Measurements from ENCODE around the gene OBSCN. TPM values are rescaled to one million over a fixed set of nuclear protein-coding genes. Genes with fewer than 3 reads are reported as not detected.
A peak's percentile ranks its signal among the peaks of the same experiment; 100 is the strongest.

OBSCN gene
- total RNA-seq, 1 donor from 2014 or later, result 15.2 TPM

DNA sequence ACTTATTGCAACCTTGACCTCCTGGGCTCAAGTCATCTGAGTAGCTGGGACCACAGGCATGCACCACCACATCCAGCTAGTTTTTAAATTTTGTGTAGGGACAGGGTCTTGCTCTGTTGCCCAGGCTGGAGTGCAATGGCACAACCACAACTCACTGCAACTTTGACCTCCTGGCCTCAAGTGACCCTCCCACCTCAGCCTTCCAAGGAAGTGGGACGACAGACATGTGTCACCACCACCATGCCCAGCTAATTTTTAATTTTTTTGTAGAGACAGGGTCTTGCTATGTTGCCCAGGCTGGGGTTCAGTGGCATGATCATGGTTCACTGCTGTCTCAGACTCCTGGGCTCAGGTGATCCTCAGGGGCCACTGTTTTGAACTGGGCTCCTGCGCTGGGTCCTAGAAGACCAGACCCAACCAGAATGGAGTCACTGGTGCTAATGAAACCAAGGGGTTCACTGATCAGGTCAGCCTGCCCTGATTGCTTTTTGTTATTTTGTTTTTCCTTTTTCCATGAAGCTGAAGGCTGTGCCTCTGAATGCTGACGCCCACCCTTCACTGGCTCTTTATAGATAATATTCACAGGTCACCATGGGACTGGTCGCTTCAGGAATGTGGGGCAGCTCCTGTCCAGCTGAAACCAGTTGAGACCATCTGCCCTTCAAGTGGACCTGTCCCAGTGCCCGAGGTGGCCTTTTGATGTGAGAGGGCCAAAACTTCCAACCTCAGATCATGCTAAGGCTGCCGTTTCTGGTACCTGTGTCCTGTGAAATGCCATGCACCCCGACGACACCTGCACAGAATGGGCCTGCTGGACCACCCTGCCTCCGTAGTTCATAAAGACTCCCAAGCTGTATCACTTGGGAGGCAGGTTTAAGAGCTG, 203.9 kb downstream of the OBSCN start:
- no peaks in the 10 kb centered on the region for H3K27me3 Mint-ChIP-seq (ENCODE audit: unreplicated experiment)
- TF ChIP-seq, protein P1, sequence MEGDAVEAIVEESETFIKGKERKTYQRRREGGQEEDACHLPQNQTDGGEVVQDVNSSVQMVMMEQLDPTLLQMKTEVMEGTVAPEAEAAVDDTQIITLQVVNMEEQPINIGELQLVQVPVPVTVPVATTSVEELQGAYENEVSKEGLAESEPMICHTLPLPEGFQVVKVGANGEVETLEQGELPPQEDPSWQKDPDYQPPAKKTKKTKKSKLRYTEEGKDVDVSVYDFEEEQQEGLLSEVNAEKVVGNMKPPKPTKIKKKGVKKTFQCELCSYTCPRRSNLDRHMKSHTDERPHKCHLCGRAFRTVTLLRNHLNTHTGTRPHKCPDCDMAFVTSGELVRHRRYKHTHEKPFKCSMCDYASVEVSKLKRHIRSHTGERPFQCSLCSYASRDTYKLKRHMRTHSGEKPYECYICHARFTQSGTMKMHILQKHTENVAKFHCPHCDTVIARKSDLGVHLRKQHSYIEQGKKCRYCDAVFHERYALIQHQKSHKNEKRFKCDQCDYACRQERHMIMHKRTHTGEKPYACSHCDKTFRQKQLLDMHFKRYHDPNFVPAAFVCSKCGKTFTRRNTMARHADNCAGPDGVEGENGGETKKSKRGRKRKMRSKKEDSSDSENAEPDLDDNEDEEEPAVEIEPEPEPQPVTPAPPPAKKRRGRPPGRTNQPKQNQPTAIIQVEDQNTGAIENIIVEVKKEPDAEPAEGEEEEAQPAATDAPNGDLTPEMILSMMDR (IDR thresholded peaks at IDR 0.05), result no peak
- no peak overlapping the region for H3K4me3 Mint-ChIP-seq (ENCODE audit: unreplicated experiment)
- no peak for DNase-seq (ENCODE audit: extremely low spot score, unreplicated experiment)
- H3K9me3 Mint-ChIP-seq (ENCODE audit: unreplicated experiment), result no peaks in the 10 kb centered on the region
- peaks cover 24% of the 10 kb centered on the region for H3K4me1 Mint-ChIP-seq (ENCODE audit: unreplicated experiment)
- no peak overlapping the region for H3K27ac Mint-ChIP-seq (ENCODE audit: unreplicated experiment)
- H3K36me3 Mint-ChIP-seq (ENCODE audit: unreplicated experiment), result peaks cover 2% of the 10 kb centered on the region

DNA sequence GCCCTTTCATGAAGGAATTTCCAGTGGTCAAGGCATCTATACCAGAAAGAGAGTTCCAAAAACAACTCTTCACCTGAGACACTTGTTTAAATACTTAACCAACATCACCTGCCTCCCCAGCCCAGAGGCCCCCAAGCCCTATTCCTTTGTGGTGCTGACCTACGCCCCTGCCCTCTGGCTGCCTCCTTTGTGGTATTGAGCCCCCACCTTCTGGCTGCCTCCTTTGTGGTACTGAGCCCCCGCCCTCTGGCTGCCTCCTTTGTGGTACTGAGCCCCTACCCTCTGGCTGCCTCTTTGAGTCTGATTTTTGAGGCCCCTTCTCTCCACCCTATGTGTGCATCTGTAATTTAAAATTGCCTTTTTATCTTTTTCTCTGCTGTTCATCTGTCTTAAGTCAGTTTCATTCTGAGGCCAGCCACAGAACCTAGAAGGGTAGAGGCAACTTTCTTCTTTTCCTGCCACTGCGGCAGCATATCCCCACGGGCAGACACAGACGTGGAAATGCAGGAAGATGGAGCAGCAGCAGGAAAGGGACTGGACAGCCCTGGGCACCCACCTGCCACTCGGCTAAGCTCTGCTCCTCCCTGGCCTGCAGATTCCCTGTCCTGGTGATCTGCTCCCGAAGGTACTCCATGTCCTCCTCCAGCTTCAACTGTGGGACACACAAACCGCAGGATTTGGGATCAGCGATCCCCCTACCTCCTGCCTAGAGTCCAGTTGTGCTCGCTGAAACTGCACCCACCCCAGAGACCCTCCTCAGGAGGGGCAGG, 205.6 kb downstream of the OBSCN start:
- H3K36me3 Mint-ChIP-seq (ENCODE audit: unreplicated experiment), result peaks cover 2% of the 10 kb centered on the region

GRCh38 chr1:228414511-228415211, 206.8 kb downstream of the OBSCN start:
- TF ChIP-seq, protein P1 (IDR thresholded peaks at IDR 0.05), result no peak
- DNase-seq (ENCODE audit: extremely low spot score, unreplicated experiment), result no peak
- peaks cover 9% of the 10 kb centered on the region for H3K4me1 Mint-ChIP-seq (ENCODE audit: unreplicated experiment)

More for the DNA sequence above, 205.6 kb downstream of the OBSCN start:
- Mint-ChIP-seq H3K4me1 (ENCODE audit: unreplicated experiment) (peaks cover 12% of the 10 kb centered on the region), H3K4me3 (ENCODE audit: unreplicated experiment) (no peak overlapping the region), H3K9me3 (ENCODE audit: unreplicated experiment) (no peaks in the 10 kb centered on the region), H3K27me3 (ENCODE audit: unreplicated experiment) (no peaks in the 10 kb centered on the region), H3K27ac (ENCODE audit: unreplicated experiment) (no peak overlapping the region)
- TF ChIP-seq, protein P1 (IDR thresholded peaks at IDR 0.05), result no peak
- DNase-seq (ENCODE audit: extremely low spot score, unreplicated experiment), result no peak

GRCh38 chr1:228415221-228415620, 207.4 kb downstream of the OBSCN start:
- TF ChIP-seq, protein P1 (IDR thresholded peaks at IDR 0.05), result no peak
- H3K27me3 Mint-ChIP-seq (ENCODE audit: unreplicated experiment), result no peaks in the 10 kb centered on the region
- H3K4me3 Mint-ChIP-seq (ENCODE audit: unreplicated experiment), result peak overlapping the region; percentile 56
- H3K27ac Mint-ChIP-seq (ENCODE audit: unreplicated experiment), result no peak overlapping the region
- peaks cover 2% of the 10 kb centered on the region for H3K36me3 Mint-ChIP-seq (ENCODE audit: unreplicated experiment)
- peaks cover 9% of the 10 kb centered on the region for H3K4me1 Mint-ChIP-seq (ENCODE audit: unreplicated experiment)
- no peaks in the 10 kb centered on the region for H3K9me3 Mint-ChIP-seq (ENCODE audit: unreplicated experiment)
- no peak for DNase-seq (ENCODE audit: extremely low spot score, unreplicated experiment)

More at GRCh38 chr1:228414511-228415211, 206.8 kb downstream of the OBSCN start:
- Mint-ChIP-seq H3K36me3 (ENCODE audit: unreplicated experiment) (peaks cover 2% of the 10 kb centered on the region), H3K9me3 (ENCODE audit: unreplicated experiment) (no peaks in the 10 kb centered on the region), H3K4me3 (ENCODE audit: unreplicated experiment) (no peak overlapping the region), H3K27me3 (ENCODE audit: unreplicated experiment) (no peaks in the 10 kb centered on the region), H3K27ac (ENCODE audit: unreplicated experiment) (no peak overlapping the region)
